Left lung (tissue), 10 donors: ENCODE measurements around the gene FAM221B. TPM values are rescaled to one million over a fixed set of nuclear protein-coding genes. Genes with fewer than 3 reads are reported as not detected.

Experiments
- ATAC-seq: fragments of 200-7000 bp; cut with Tn5 transposase; one replicate; pipeline ENCODE4 v1.9.1; 2020; ENCODE audit warnings: moderate library complexity
- DNase-seq, 4 donors: peaks; one replicate each; pipeline ENCODE4 v3.0.0-alpha.2; 2013 to 2020
- H3K27ac ChIP-seq, 2 donors: fragments of 200-600 bp; sonication (generic) in 1 of 2; one replicate each; pipeline versions ENCODE4 v1.5.0 to v1.8.0; 2020 to 2021
- H3K27me3 ChIP-seq, 2 donors: fragments of 200-600 bp; sonication (generic) in 1 of 2; one replicate each; pipeline versions ENCODE4 v1.5.0 to v1.8.0; 2020 to 2021
- H3K36me3 ChIP-seq, 2 donors: fragments of 200-600 bp; sonication (generic) in 1 of 2; one replicate each; pipeline versions ENCODE4 v1.5.0 to v1.8.0; 2020 to 2021
- H3K4me1 ChIP-seq, 2 donors: fragments of 200-600 bp; one replicate each; pipeline ENCODE4 v1.8.0; 2021
- H3K4me3 ChIP-seq, 2 donors: fragments of 200-600 bp; sonication (generic) in 1 of 2; one replicate each; pipeline versions ENCODE4 v1.5.0 to v1.8.0; 2020 to 2021; ENCODE audit warnings: mild to moderate bottlenecking in 1 of 2
- H3K9me3 ChIP-seq, 2 donors: fragments of 200-600 bp; sonication (generic) in 1 of 2; one replicate each; pipeline versions ENCODE4 v1.5.0 to v1.8.0; 2020 to 2021
- CTCF ChIP-seq, 2 donors: fragments of 200-600 bp; sonication (generic) in 1 of 2; IDR thresholded peaks; one replicate each; pipeline versions ENCODE4 v1.5.0 to v1.8.0; 2021; ENCODE audit warnings: antibody characterized with exemption in 2 of 2
- intact Hi-C, 2 donors: fragments of 100-400 bp; cut with DNase I; formaldehyde crosslinking; loops; one replicate each; pipeline versions ENCODE4 v1.11.2 to v1.14.2; 2022
- polyA plus RNA-seq, 6 donors: library from polyadenylated mRNA; unstranded; fragments of 120-200 nt; gene quantifications; one replicate each; pipeline ENCODE4 v1.2.1, GENCODE V29; 2013; ENCODE audit not compliant: insufficient read length in 6 of 6
- total RNA-seq, 2 donors: library from RNA; stranded (reverse); fragmentation: NEBNext Ultra II Directional; extraction: Animal tissue kit (Norgen Biotek cat#: 25700); gene quantifications; one replicate each; pipeline ENCODE4 v1.2.1, GENCODE V29; 2021
- donor health status: DM: no; HTN: yes; CAD: no.
- donor health status: DM: no; HTN: no; CAD: no.

FAM221B gene
- total and polyA plus RNA-seq, 8 donors = 0.24 to 0.90 (median 0.39) TPM; not detected in 2

GRCh38 chr9:35856206-35856605, 27.7 kb upstream of the FAM221B start:
- intact Hi-C loops = no loop called here
- Histone ChIP-seq H3K27me3 (peaks cover 0 to 62% of the 10 kb centered on the region in 2 donors), H3K4me3 (no peak overlapping the region), H3K9me3 (no peaks in the 10 kb centered on the region), H3K27ac (no peak overlapping the region), H3K36me3 (no peaks in the 10 kb centered on the region), H3K4me1 (no peaks in the 10 kb centered on the region)
- no peak for TF ChIP-seq CTCF (IDR thresholded peaks at IDR 0.05)
- DNase-seq (no peak), ATAC-seq (no peak)

GRCh38 chr9:35854091-35854762, 25.7 kb upstream of the FAM221B start:
- DNase-seq (no peak), ATAC-seq (no peak)
- TF ChIP-seq CTCF (IDR thresholded peaks at IDR 0.05) = no peak
- Histone ChIP-seq H3K9me3 (no peaks in the 10 kb centered on the region), H3K27me3 (peaks cover 0 to 65% of the 10 kb centered on the region in 2 donors), H3K27ac (no peak overlapping the region), H3K4me3 (no peak overlapping the region), H3K36me3 (no peaks in the 10 kb centered on the region), H3K4me1 (peaks cover 0 to 3% of the 10 kb centered on the region in 2 donors)
- intact Hi-C loops = no loop called here

- no peak for ATAC-seq
- intact Hi-C loops = no loop called here
- TF ChIP-seq CTCF (IDR thresholded peaks at IDR 0.05) = no peak
- peaks cover 0 to 75% of the 10 kb centered on the region in 2 donors for H3K27me3 ChIP-seq
- no peak overlapping the region for H3K4me3 ChIP-seq
- H3K4me1 ChIP-seq = peaks cover 0 to 3% of the 10 kb centered on the region in 2 donors
- DNase-seq = no peak
- no peaks in the 10 kb centered on the region for H3K36me3 ChIP-seq
- no peak overlapping the region for H3K27ac ChIP-seq
- H3K9me3 ChIP-seq = no peaks in the 10 kb centered on the region
Observed at GRCh38 chr9:35852876-35853865, 24.6 kb upstream of the FAM221B start.

GRCh38 chr9:35852267-35852815, 23.8 kb upstream of the FAM221B start:
- DNase-seq (no peak), ATAC-seq (no peak)

More at GRCh38 chr9:35852267-35852815, 23.8 kb upstream of the FAM221B start:
- Histone ChIP-seq H3K4me1 (peaks cover 0 to 3% of the 10 kb centered on the region in 2 donors), H3K36me3 (no peaks in the 10 kb centered on the region), H3K27me3 (peaks cover 0 to 82% of the 10 kb centered on the region in 2 donors), H3K27ac (no peak overlapping the region), H3K4me3 (no peak overlapping the region), H3K9me3 (no peaks in the 10 kb centered on the region)
- no peak for TF ChIP-seq CTCF (IDR thresholded peaks at IDR 0.05)
- intact Hi-C loops = no loop called here
